PC-3 (cell line): ENCODE results near the gene NNT.

Experiments used
- CTCF ChIP-seq: fragments of 300-600 bp; sonication (generic); conservative IDR thresholded peaks from 2 replicates; pipeline ENCODE4 v1.5.1; 2017; ENCODE audit warnings: antibody characterized with exemption, low read depth, mild to moderate bottlenecking, low read length
- EZH2 ChIP-seq: fragments of 300-600 bp; sonication (generic); IDR thresholded peaks from one replicate; pipeline ENCODE4 v1.6.1; 2017; ENCODE audit warnings: antibody characterized with exemption, mild to moderate bottlenecking, low read length; ENCODE audit not compliant: unreplicated experiment

DNA sequence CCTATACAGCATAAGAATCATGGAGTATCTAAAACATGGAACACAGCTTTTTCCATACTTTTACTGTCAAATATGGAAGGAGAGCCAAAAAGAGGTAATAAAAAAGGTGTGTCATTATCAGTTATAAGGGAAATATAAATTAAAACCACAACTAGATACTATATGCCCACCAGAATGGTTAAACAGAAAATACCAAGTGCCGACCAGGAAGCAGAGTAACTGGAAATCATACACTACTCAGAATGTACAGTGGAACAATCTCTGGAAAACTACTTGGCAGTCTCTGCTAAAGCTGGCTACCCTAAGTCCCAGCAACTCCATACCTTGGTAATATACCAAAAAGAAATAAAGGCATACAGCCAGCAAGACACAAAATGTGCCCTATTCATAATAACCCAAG is 48.5 kb upstream of the NNT start:
- TF ChIP-seq CTCF: no peak
- TF ChIP-seq EZH2: no peak
